Stimulated activated CD8-positive, alpha-beta memory T cell treated with anti-CD3 and anti-CD28 coated beads, Interleukin-12 subunit alpha, Interleukin-12 subunit beta, amount 100 ng/mL, for 24 hours (primary cell): ENCODE measurements around the gene EVI2B.
"Not testable (repeated sequence)": the region's sequence is repeated elsewhere in the genome, so short reads cannot be mapped to it uniquely, and the experiment has no call there.

Experiments
- DNase-seq: peaks from one replicate; pipeline ENCODE4 v3.0.0-alpha.2; 2020; ENCODE audit errors: extremely low read depth

The EVI2B gene

DNA sequence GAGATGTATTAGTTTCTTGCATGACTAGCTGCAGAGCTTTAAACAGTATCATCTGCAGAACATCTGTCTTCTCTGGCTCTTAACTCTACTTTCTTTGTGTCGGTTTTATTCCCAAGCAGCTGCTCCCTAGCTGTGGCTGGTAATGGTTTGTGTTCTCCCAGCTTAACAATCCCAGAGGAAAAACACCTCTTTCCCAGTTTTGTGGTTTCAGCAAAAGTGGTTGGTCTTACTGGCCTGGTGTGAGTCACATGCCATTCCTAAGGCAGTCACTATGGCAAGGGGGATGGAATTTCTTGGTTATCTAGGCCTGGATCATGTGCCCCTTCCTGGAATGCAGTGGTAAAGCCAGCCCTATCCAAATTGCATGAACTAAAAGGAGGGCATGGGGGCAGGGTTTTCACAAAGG is 44.3 kb downstream of the EVI2B start:
- no peak for DNase-seq

DNA sequence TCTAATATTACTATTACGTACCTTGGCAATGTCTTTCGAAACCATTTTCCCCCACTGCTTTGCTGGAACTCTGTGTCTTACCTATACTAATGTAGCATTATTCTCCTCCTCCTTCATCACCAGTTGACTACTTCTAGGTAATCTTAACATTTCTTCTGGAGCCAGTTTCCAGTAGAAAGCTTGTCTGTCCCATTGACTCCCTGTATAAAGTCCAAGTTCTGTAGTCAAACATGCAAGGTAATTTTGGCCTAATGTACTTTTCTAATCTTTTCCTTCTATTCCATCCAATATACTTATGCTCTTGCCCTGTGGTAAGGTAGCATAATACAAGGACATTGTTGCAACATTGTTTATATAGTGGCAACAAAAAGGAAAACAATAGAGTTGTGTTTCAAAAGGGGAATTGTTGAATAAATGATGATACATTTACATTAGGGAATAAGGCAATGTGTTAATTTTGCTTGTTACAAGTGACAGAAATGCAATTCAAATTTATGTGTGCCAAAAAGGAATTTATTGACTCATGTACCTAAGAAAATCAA is 44.7 kb downstream of the EVI2B start:
- no peak for DNase-seq

DNA sequence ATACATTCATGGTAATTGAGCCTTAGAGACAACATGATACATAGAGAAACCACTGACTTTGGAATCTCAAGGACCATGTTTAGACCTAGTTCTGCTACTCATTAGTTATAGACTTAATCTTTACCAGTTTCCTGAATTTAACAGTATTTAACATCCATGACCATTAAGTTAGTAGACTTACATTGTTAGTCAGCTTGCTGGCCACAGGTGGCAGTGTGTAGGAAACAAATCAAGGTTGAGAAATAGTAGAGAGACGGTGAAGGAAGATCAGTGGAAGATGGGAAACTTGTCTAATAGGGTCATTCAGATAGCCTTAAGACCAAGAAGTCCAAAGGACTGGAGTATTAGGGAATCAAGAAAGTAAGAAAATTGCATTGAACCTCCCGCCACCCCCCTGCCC is 47.8 kb downstream of the EVI2B start:
- no peak for DNase-seq

DNA sequence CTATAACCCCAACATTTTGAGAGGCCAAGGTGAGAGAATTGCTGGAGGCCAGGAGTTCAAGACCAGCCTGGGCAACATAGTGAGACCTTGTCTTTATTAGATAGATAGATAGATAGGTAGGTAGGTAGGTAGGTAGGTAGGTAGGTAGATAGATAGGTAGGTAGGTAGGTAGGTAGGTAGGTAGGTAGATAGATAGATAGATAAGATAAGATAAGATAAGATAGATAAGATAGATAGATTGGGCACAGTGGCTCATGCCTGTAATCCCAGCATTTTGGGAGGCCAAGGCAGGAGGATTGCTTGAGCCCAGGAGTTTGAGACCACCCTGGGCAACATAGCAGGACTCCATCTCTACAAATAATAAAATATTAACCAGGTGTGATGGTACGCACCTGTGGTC is 50.9 kb downstream of the EVI2B start:
- not testable (repeated sequence) for DNase-seq

- no peak for DNase-seq
These were observed 52.3 kb downstream of the EVI2B start for GRCh38 chr17:31261601-31262000.

DNA sequence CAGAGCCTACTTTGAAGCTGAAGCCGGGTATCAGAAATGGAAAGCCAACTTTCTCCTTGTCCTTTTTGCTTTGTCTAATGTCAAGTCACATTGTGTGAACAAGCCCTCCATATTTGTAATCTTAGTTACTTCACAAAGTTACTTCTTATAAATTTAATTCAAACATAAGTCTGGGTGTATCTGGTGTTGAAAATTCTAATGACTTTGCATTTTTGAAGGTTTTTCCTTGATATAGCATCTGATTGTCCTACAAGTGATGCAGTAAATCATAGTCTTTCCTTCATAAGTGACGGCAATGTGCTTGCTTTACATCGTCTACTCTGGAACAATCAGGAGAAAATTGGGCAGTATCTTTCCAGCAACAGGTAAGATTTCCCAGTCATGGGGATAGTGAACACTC is 53.7 kb downstream of the EVI2B start:
- DNase-seq: no peak

GRCh38 chr17:31256936-31257335 is 56.9 kb downstream of the EVI2B start:
- no peak for DNase-seq

DNA sequence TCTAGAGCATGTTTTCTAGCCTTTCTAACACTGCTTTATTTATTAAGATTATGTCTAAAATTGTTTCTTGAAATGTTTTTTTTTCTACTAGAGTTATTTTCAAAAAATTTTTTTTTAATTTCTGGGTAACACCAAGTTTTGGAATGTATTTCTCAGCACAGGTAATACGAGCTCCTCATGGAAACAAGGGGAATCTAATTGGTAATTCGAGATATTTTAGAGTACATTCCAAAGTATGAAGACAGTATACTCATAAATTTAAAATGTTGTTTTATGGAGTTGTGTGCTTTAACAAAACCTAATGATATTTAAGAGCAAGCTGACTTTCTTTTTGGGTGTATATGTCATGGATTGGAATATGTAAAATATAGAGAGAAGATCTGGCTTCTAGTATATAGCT is 59.2 kb downstream of the EVI2B start:
- DNase-seq: no peak
